Endothelial cell (in vitro differentiated cells): ENCODE results near the gene MPV17L. TPM values are rescaled to one million over a fixed set of nuclear protein-coding genes. Genes with fewer than 3 reads are reported as not detected.
"Not testable (repeated sequence)": the region's sequence is repeated elsewhere in the genome, so short reads cannot be mapped to it uniquely, and the experiment has no call there.

ENCODE experiments used
- DNase-seq: peaks from one replicate; pipeline ENCODE4 v3.0.0; 2021; ENCODE audit warnings: low spot score
- H3K27ac Mint-ChIP-seq: one replicate; pipeline ENCODE4 v1.8.0; 2021; ENCODE audit warnings: mixed read lengths, inconsistent platforms; ENCODE audit not compliant: unreplicated experiment
- H3K27me3 Mint-ChIP-seq: one replicate; pipeline ENCODE4 v1.8.0; 2021; ENCODE audit warnings: mild to moderate bottlenecking, moderate library complexity, mixed read lengths, inconsistent platforms; ENCODE audit not compliant: unreplicated experiment
- H3K36me3 Mint-ChIP-seq: one replicate; pipeline ENCODE4 v1.8.0; 2021; ENCODE audit warnings: mild to moderate bottlenecking, low read depth, mixed read lengths, inconsistent platforms; ENCODE audit not compliant: unreplicated experiment
- H3K4me1 Mint-ChIP-seq: one replicate; pipeline ENCODE4 v1.8.0; 2021; ENCODE audit warnings: mild to moderate bottlenecking, mixed read lengths, inconsistent platforms; ENCODE audit not compliant: unreplicated experiment
- H3K4me3 Mint-ChIP-seq: one replicate; pipeline ENCODE4 v1.8.0; 2021; ENCODE audit warnings: mild to moderate bottlenecking, mixed read lengths, inconsistent platforms; ENCODE audit not compliant: unreplicated experiment
- H3K9me3 Mint-ChIP-seq: one replicate; pipeline ENCODE4 v1.8.0; 2021; ENCODE audit warnings: mixed read lengths, inconsistent platforms; ENCODE audit not compliant: unreplicated experiment
- CTCF ChIP-seq: fragments of 200-600 bp; sonication (generic); IDR thresholded peaks from one replicate; pipeline ENCODE4 v1.5.0; 2021; ENCODE audit warnings: antibody characterized with exemption; ENCODE audit not compliant: unreplicated experiment
- total RNA-seq: library from RNA; stranded (reverse); fragmentation: NEBNext Ultra II Directional; extraction: Animal tissue kit (Norgen Biotek cat#: 25700); gene quantifications from one replicate; pipeline ENCODE4 v1.2.1, GENCODE V29; 2021; ENCODE audit not compliant: unreplicated experiment

MPV17L gene
- total RNA-seq, 1 donor from 2014 or later = 0.26 TPM

DNA sequence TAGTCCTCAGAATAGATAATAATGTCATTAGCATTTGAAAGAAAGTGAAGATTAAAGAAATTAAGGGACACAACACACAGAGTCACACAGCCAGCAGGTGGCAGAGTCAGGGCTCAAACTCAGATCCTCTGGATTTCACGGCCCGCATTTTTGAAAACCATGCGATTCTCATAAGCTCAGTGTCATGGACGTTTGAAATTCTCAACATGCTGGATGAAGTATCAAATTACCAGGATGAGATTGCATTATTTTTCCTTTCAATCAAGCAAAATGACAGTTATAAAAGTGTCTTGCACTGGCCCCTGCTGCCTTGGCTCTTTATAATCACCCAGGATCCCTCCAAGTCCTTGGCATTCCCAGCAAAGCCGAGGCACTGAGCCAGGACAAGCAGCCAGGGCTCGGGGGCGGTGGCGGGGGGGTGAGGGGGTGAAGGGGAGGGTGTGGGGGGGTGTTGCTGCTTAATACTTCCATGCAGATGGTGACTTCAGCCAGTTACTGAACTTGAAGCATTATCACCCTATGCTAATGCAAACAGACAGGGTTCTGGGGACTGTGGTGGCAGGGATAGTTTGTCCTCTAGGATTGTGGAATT is 32.2 kb downstream of the MPV17L start:
- H3K4me3 Mint-ChIP-seq = no peak overlapping the region
- peak; percentile 38 for DNase-seq
- no peaks in the 10 kb centered on the region for H3K27me3 Mint-ChIP-seq
- no peaks in the 10 kb centered on the region for H3K4me1 Mint-ChIP-seq
- peak; percentile 25 for TF ChIP-seq CTCF
- no peak overlapping the region for H3K27ac Mint-ChIP-seq
- H3K36me3 Mint-ChIP-seq = no peaks in the 10 kb centered on the region
- H3K9me3 Mint-ChIP-seq = no peaks in the 10 kb centered on the region

DNA sequence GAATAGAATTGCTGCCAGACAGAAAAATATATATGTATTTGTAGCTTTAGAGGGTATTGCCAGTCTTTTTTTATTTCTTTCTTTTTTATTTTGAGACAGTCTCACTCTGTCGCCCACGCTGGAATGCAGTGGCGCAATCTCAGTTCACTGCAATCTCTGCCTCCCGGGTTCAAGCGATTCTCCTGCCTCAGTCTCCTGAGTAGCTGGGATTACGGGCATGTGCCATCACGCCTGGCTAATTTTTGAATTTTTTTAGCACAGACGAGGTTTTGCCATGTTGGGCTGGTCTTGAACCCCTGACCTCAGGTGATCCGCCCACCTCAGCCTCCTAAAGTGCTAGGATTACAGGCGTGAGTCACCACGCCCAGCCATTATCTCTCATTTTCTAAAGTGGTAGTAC is 35.3 kb downstream of the MPV17L start:
- H3K36me3 Mint-ChIP-seq, H3K27ac Mint-ChIP-seq, H3K4me1 Mint-ChIP-seq: not testable (repeated sequence)

DNA sequence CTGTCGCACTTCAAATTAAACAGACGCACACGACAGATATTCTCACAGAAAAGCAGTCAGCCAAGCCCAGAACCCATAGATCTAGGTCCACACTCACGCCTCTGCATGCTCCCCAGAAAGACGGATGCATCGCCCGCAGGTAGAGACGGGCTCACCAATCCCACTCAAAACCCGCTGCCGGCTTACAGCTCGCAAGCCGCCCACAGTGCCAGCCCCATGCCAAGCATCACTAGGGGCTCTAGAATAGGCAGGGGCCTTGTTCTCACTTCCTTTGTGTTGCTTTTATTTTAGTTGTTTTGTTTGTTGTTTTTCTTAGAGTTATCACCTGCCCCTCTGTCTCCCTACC is 38.5 kb downstream of the MPV17L start:
- no peak overlapping the region for H3K27ac Mint-ChIP-seq
- peaks cover 8% of the 10 kb centered on the region for H3K4me1 Mint-ChIP-seq
- peaks cover 7% of the 10 kb centered on the region for H3K27me3 Mint-ChIP-seq
- no peak for TF ChIP-seq CTCF
- H3K9me3 Mint-ChIP-seq = no peaks in the 10 kb centered on the region
- H3K4me3 Mint-ChIP-seq = peak overlapping the region; percentile 65
- no peaks in the 10 kb centered on the region for H3K36me3 Mint-ChIP-seq
- DNase-seq = no peak

More for the DNA sequence above, 35.3 kb downstream of the MPV17L start:
- not testable (repeated sequence) for H3K27me3 Mint-ChIP-seq, H3K9me3 Mint-ChIP-seq, H3K4me3 Mint-ChIP-seq, DNase-seq

GRCh38 chr16:15434425-15435215 is 39.1 kb downstream of the MPV17L start, which contains the start of gene BMERB1:
BMERB1 (plus strand) TSS chr16:15434588; CDS start chr16:15434654, 66 bp downstream.
- Mint-ChIP-seq H3K4me3 (peak within 1 kb of the TSS; percentile 85), H3K4me1 (peaks cover 8% of the 10 kb centered on the region), H3K27me3 (peaks cover 7% of the 10 kb centered on the region), H3K9me3 (no peaks in the 10 kb centered on the region), H3K27ac (no peak within 1 kb of the TSS), H3K36me3 (no peaks in the 10 kb centered on the region)
- DNase-seq = peak; percentile 64
- TF ChIP-seq CTCF = no peak

GRCh38 chr16:15435216-15435864 is 39.8 kb downstream of the MPV17L start:
- DNase-seq = peak; percentile 5
- no peak for TF ChIP-seq CTCF
- Mint-ChIP-seq H3K36me3 (no peaks in the 10 kb centered on the region), H3K4me1 (peaks cover 8% of the 10 kb centered on the region), H3K27me3 (peaks cover 7% of the 10 kb centered on the region), H3K4me3 (peak overlapping the region; percentile 85), H3K27ac (no peak overlapping the region), H3K9me3 (no peaks in the 10 kb centered on the region)
